Caco-2 (cell line): Measurements from ENCODE around the gene HES6. TPM values are rescaled to one million over a fixed set of nuclear protein-coding genes. Genes with fewer than 3 reads are reported as not detected.

Experiments used
- BruUV-seq: library from RNA; stranded (reverse); fragments of 400-500 nt; replicated peaks from 2 replicates; lab custom pipeline; 2021; lab: Mats Ljungman, UMichigan
- CTCF ChIA-PET: fragments of 300-600 bp; sonication (Branson Sonifier 250); formaldehyde crosslinking; loops from one replicate; lab custom pipeline; 2022; ENCODE audit warnings: antibody characterized with exemption; lab: Charles Lee
- POLR2A ChIA-PET: fragments of 300-600 bp; sonication (Branson Sonifier 250); formaldehyde crosslinking; loops from one replicate; lab custom pipeline; 2022; ENCODE audit warnings: antibody characterized with exemption; lab: Charles Lee
- DNase-seq, 2 experiments: peaks; one replicate each; pipeline versions ENCODE4 v3.0.0 to v3.0.0-alpha.2; 2020 to 2022
- H3K27me3 ChIP-seq: replicated peaks from 2 replicates; pipeline ENCODE4 v1.6.0; 2011; ENCODE audit warnings: low read length; ENCODE audit not compliant: control insufficient read depth, insufficient read depth
- H3K36me3 ChIP-seq: 2 replicates; pipeline ENCODE4 v1.5.1; 2011; ENCODE audit warnings: low read length; ENCODE audit not compliant: control insufficient read depth, insufficient read depth
- H3K4me1 ChIP-seq: fragments of 250-450 bp; sonication (Bioruptor Pico); 2 replicates; pipeline ENCODE4 v1.5.1; 2020; ENCODE audit warnings: mild to moderate bottlenecking
- H3K4me3 ChIP-seq: 2 replicates; pipeline ENCODE4 v1.5.1; 2011; ENCODE audit warnings: low read depth, mild to moderate bottlenecking, control low read depth, low read length
- H3K9me3 ChIP-seq: fragments of 250-450 bp; sonication (Bioruptor Pico); 2 replicates; pipeline ENCODE4 v1.5.1; 2020; ENCODE audit warnings: mild to moderate bottlenecking, moderate library complexity
- H3K27ac Mint-ChIP-seq: one replicate; pipeline ENCODE4 v1.8.0; 2022; ENCODE audit warnings: mixed read lengths; ENCODE audit not compliant: unreplicated experiment
- H3K27me3 Mint-ChIP-seq: one replicate; pipeline ENCODE4 v1.8.0; 2022; ENCODE audit warnings: mixed read lengths; ENCODE audit not compliant: insufficient read depth, unreplicated experiment
- H3K36me3 Mint-ChIP-seq: one replicate; pipeline ENCODE4 v1.8.0; 2022; ENCODE audit warnings: mild to moderate bottlenecking, mixed read lengths; ENCODE audit not compliant: insufficient read depth, unreplicated experiment
- H3K4me1 Mint-ChIP-seq: one replicate; pipeline ENCODE4 v1.8.0; 2022; ENCODE audit warnings: low read depth, mixed read lengths; ENCODE audit not compliant: unreplicated experiment
- H3K4me3 Mint-ChIP-seq: one replicate; pipeline ENCODE4 v1.8.0; 2022; ENCODE audit warnings: mild to moderate bottlenecking, moderate library complexity, mixed read lengths; ENCODE audit not compliant: unreplicated experiment
- H3K9me3 Mint-ChIP-seq: one replicate; pipeline ENCODE4 v1.8.0; 2022; ENCODE audit warnings: mixed read lengths; ENCODE audit not compliant: unreplicated experiment
- intact Hi-C: fragments of 100-400 bp; cut with micrococcal nuclease; formaldehyde crosslinking; loops from one replicate; pipeline ENCODE4 v1.10.0; 2022; ENCODE audit not compliant: unreplicated experiment
- total RNA-seq: library from RNA; stranded (reverse); gene quantifications from 2 replicates; pipeline ENCODE4 v1.2.3, GENCODE V29; 2022
- TF ChIP-seq, protein P1 (sequence below), 2 experiments: fragments of 200-600 bp in 1 of 2; IDR thresholded peaks; 1 replicate in 1 of 2; 2 replicates in 1 of 2; pipeline versions ENCODE4 v1.5.1 to v1.8.0; 2011 to 2022; ENCODE audit warnings: antibody characterized with exemption in 1 of 2, control low read depth in 1 of 2, inconsistent platforms in 1 of 2, low read depth in 1 of 2, low read length in 1 of 2, mild to moderate bottlenecking in 1 of 2, moderate library complexity in 1 of 2; ENCODE audit not compliant: insufficient read depth in 1 of 2, severe bottlenecking in 1 of 2, unreplicated experiment in 1 of 2

The HES6 gene
- total RNA-seq, 1 experiment from 2014 or later, result 22.1 TPM

DNA sequence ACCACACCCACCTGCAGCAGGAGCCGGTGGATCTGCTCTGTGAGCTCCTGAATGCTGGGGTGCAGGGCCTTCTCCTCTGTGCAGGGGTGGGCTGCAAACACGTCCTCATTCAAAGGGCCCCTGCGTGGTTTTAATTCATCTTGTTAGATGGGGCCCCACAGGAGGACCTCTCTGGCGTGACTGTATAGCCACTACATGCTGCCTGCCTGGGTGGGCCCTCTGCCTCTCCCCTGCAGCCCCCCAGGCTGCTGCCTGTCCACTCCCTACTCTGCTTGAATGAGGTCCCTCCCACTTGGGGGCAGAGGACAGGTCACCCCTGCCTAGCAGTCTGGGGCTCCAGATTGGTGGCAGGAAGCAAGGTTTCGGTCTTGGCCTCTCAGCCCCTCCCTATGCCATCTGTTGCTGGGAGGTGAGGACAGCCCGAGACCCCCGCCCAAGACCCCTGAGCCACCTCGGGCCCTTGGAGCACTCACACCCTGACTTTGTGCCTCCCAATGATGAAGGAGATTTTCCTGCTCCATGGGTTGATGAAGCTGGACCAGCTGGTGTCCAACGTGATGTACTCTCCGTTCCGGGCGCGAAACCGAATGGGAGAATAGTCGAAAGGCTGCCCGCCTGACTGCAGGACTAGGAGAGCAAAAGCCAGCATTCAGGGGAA, 22.0 kb upstream of the HES6 start:
- Histone ChIP-seq H3K4me3 (no peak overlapping the region), H3K27me3 (no peaks in the 10 kb centered on the region), H3K4me1 (peaks cover 5% of the 10 kb centered on the region), H3K36me3 (no peaks in the 10 kb centered on the region; the same call in 1 of the 2 replicates), H3K9me3 (no peaks in the 10 kb centered on the region)
- ChIA-PET POLR2A (no interaction called here), CTCF (interaction anchor here (0.9 kb wide), 1 partner anchor 199 kb away, joined by 3 read pairs; no protein-coding TSS in a partner anchor)
- no peak overlapping the region for H3K4me3 Mint-ChIP-seq
- no peaks in the 10 kb centered on the region for H3K36me3 Mint-ChIP-seq
- no peaks in the 10 kb centered on the region for H3K4me1 Mint-ChIP-seq
- BruUV-seq, result no TSS peak
- TF ChIP-seq, protein P1, sequence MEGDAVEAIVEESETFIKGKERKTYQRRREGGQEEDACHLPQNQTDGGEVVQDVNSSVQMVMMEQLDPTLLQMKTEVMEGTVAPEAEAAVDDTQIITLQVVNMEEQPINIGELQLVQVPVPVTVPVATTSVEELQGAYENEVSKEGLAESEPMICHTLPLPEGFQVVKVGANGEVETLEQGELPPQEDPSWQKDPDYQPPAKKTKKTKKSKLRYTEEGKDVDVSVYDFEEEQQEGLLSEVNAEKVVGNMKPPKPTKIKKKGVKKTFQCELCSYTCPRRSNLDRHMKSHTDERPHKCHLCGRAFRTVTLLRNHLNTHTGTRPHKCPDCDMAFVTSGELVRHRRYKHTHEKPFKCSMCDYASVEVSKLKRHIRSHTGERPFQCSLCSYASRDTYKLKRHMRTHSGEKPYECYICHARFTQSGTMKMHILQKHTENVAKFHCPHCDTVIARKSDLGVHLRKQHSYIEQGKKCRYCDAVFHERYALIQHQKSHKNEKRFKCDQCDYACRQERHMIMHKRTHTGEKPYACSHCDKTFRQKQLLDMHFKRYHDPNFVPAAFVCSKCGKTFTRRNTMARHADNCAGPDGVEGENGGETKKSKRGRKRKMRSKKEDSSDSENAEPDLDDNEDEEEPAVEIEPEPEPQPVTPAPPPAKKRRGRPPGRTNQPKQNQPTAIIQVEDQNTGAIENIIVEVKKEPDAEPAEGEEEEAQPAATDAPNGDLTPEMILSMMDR (IDR thresholded peaks at IDR 0.05; ENCODE audit: insufficient read depth in 1 of 2, low read depth in 1 of 2, low read length in 1 of 2, severe bottlenecking in 1 of 2, unreplicated experiment in 1 of 2), result no peak
- intact Hi-C loops, result loop anchor here (2.0 kb wide), 2 partner anchors 101 to 403 kb away; partner anchors contain the start of gene RAMP1
- H3K27me3 Mint-ChIP-seq, result no peaks in the 10 kb centered on the region
- H3K9me3 Mint-ChIP-seq, result no peaks in the 10 kb centered on the region
- DNase-seq, result no peak
- no peak overlapping the region for H3K27ac Mint-ChIP-seq

DNA sequence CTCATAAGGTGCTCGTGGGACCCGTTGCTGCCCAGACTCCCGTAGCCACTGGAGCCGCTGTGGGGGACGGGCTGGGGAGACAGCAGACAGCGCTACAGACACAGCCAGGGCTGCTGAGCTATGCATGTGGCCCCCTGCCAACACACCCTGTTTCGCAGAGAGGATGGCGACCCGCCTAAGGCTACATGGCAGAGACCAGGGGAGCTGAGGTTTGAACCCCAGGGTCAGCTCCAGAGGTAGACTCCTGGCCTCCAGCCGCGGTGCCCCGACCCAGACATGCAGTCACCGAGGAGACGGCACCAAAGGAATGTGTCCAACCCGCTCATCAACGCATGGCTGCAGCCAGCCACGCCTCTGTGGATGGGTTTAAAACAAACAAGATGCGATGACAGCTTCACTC, 21.0 kb upstream of the HES6 start:
- Mint-ChIP-seq H3K4me1 (no peaks in the 10 kb centered on the region), H3K9me3 (no peaks in the 10 kb centered on the region), H3K4me3 (no peak overlapping the region), H3K36me3 (peaks cover 6% of the 10 kb centered on the region), H3K27me3 (no peaks in the 10 kb centered on the region), H3K27ac (no peak overlapping the region)
- POLR2A ChIA-PET, result no interaction called here
- Histone ChIP-seq H3K9me3 (no peaks in the 10 kb centered on the region), H3K27me3 (no peaks in the 10 kb centered on the region), H3K4me3 (no peak overlapping the region), H3K4me1 (peaks cover 5% of the 10 kb centered on the region), H3K36me3 (no peaks in the 10 kb centered on the region; the same call in none of the 2 replicates)
- DNase-seq, result no peak
- CTCF ChIA-PET, result no interaction called here
- no TSS peak for BruUV-seq
- TF ChIP-seq, protein P1 (IDR thresholded peaks at IDR 0.05; ENCODE audit: insufficient read depth in 1 of 2, low read depth in 1 of 2, low read length in 1 of 2, severe bottlenecking in 1 of 2, unreplicated experiment in 1 of 2), result no peak
- intact Hi-C loops, result no loop called here

DNA sequence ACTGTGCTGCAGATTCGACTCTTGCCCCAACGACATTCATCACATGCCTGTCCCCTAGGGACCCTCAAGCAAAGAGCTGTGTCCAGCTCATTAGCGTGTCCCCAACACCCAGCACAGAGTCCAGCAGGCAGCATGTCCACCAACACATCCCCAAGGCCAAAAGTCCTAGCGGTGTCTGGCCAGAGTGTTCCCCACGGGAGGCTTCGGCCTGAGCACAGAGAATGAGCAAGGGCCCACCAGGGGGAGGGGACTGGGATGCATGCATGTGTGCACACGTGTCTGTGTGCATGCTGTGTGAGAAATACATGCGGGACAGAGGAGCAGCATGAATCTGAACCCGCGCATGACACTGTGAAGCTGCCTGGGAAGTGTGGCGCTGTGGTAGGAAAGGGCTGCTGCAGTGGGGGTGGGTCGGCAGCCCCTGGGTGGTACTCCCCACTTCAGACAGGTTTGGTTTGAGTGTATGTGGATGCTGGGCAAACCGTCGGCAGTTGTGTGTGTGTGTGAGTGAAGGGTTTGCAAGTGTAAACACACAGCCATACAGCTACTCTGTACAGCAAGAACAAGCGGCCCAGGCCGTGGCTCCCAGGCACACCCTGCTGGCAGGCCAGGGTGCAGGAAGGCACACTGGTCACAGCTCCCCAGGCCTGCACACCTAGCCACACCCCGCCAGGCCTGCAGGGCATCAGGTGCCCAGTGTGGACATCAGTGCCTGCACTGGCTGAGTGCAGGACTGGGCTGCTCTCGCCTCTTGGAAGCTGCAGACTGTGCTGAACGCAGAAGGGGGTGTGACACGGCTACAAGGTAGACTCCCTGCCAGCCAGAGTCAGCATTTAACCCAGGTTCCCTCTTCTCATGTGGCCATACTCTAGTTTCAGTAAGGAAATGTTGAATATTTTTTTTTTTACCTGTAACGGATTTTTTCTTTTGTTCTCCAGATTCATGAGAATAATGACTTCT, 19.5 kb upstream of the HES6 start:
- Mint-ChIP-seq H3K36me3 (peaks cover 10% of the 10 kb centered on the region), H3K4me3 (no peak overlapping the region), H3K9me3 (no peaks in the 10 kb centered on the region), H3K27me3 (no peaks in the 10 kb centered on the region), H3K27ac (no peak overlapping the region), H3K4me1 (no peaks in the 10 kb centered on the region)
- TF ChIP-seq, protein P1 (IDR thresholded peaks at IDR 0.05; ENCODE audit: insufficient read depth in 1 of 2, low read depth in 1 of 2, low read length in 1 of 2, severe bottlenecking in 1 of 2, unreplicated experiment in 1 of 2), result peak in 1 of 2 experiments; percentile 6
- H3K27me3 ChIP-seq, result no peaks in the 10 kb centered on the region
- peaks cover 5% of the 10 kb centered on the region for H3K4me1 ChIP-seq
- ChIA-PET POLR2A (no interaction called here), CTCF (no interaction called here)
- BruUV-seq, result no TSS peak
- no peak overlapping the region for H3K4me3 ChIP-seq
- H3K36me3 ChIP-seq, result no peaks in the 10 kb centered on the region; the same call in none of the 2 replicates
- no peak for DNase-seq
- intact Hi-C loops, result no loop called here
- H3K9me3 ChIP-seq, result no peaks in the 10 kb centered on the region
